Endothelial cell of umbilical vein (primary cell): ENCODE data around the gene ANXA2. TPM values are rescaled to one million over a fixed set of nuclear protein-coding genes. Genes with fewer than 3 reads are reported as not detected.

Experiments used
- BruUV-seq: library from RNA; stranded (reverse); fragments of 400-500 nt; replicated peaks from 2 replicates; lab custom pipeline; 2021; lab: Mats Ljungman, UMichigan
- CTCF ChIA-PET: fragments of 300-600, 350-600 bp; sonication (Branson Sonifier 250); formaldehyde crosslinking; loops from one replicate; lab custom pipeline; 2021; ENCODE audit warnings: antibody characterized with exemption, inconsistent platforms; lab: Charles Lee
- POLR2A ChIA-PET: fragments of 300-600, 350-600 bp; sonication (Branson Sonifier 250); formaldehyde crosslinking; loops from one replicate; lab custom pipeline; 2021; ENCODE audit warnings: antibody characterized with exemption, inconsistent platforms; lab: Charles Lee
- DNase-seq: peaks from one replicate; pipeline ENCODE4 v3.0.0-alpha.2; 2011; ENCODE audit warnings: low read depth, low spot score
- FAIRE-seq: peaks from 2 replicates; lab custom pipeline; 2011; peaks lifted over from hg19 to GRCh38; lab: Jason Lieb, UNC
- H2AFZ ChIP-seq: 2 replicates; pipeline ENCODE4 v1.6.0; 2012; ENCODE audit warnings: low read depth, low read length, control low read depth, inconsistent platforms
- H3K27ac ChIP-seq: 2 replicates; pipeline ENCODE4 v1.5.1; 2011; ENCODE audit warnings: low read depth, mild to moderate bottlenecking, control low read depth, low read length, moderate library complexity; ENCODE audit not compliant: insufficient read depth
- H3K27me3 ChIP-seq, 2 experiments: 2 replicates each; pipeline versions ENCODE4 v1.6.0 to v1.6.1; 2011; ENCODE audit warnings: low read length in 2 of 2, mixed read lengths in 1 of 2; ENCODE audit not compliant: control insufficient read depth in 2 of 2, insufficient read depth in 2 of 2
- H3K36me3 ChIP-seq, 2 experiments: 2 replicates in 1 of 2; 3 replicates in 1 of 2; pipeline ENCODE4 v1.5.1; 2011; ENCODE audit warnings: low read length in 2 of 2, mild to moderate bottlenecking in 1 of 2, moderate library complexity in 1 of 2; ENCODE audit not compliant: control insufficient read depth in 2 of 2, insufficient read depth in 2 of 2; ENCODE audit errors: extremely low read depth in 1 of 2
- H3K4me1 ChIP-seq: 3 replicates; pipeline ENCODE4 v1.5.1; 2011; ENCODE audit warnings: mild to moderate bottlenecking, low read length; ENCODE audit not compliant: control insufficient read depth, insufficient read depth; ENCODE audit errors: extremely low read depth
- H3K4me2 ChIP-seq: 2 replicates; pipeline ENCODE4 v1.6.1; 2011; ENCODE audit warnings: low read length, control low read depth, mixed read lengths; ENCODE audit not compliant: insufficient read depth
- H3K4me3 ChIP-seq, 3 experiments: fragments of 200-600 bp in 1 of 3; sonication (generic), shearing (Covaris generic) in 1 of 3; replicated peaks in 1 of 3; 2 replicates each; pipeline ENCODE4 v1.5.1; 2011 to 2016; ENCODE audit warnings: control low read depth in 3 of 3, low read length in 3 of 3, mild to moderate bottlenecking in 2 of 3, inconsistent platforms in 1 of 3, low read depth in 1 of 3, moderate library complexity in 1 of 3; ENCODE audit not compliant: insufficient read depth in 1 of 3
- H3K79me2 ChIP-seq: 2 replicates; pipeline ENCODE4 v1.6.0; 2012; ENCODE audit warnings: low read length, inconsistent platforms; ENCODE audit not compliant: control insufficient read depth, insufficient read depth
- H3K9ac ChIP-seq: replicated peaks from 2 replicates; pipeline ENCODE3; 2011; ENCODE audit warnings: low read length, control low read depth; ENCODE audit not compliant: insufficient read depth; ENCODE audit errors: extremely low read depth
- H3K9me1 ChIP-seq: replicated peaks from 3 replicates; pipeline ENCODE4 v1.6.0; 2011; ENCODE audit warnings: mild to moderate bottlenecking, low read length; ENCODE audit not compliant: control insufficient read depth, insufficient read depth; ENCODE audit errors: extremely low read depth
- H3K9me3 ChIP-seq: replicated peaks from 2 replicates; pipeline ENCODE4 v1.5.1; 2012; ENCODE audit warnings: low read length, inconsistent platforms; ENCODE audit not compliant: control insufficient read depth, insufficient read depth
- H4K20me1 ChIP-seq: replicated peaks from 2 replicates; pipeline ENCODE3; 2011; ENCODE audit warnings: mild to moderate bottlenecking, low read length; ENCODE audit not compliant: control insufficient read depth, insufficient read depth; ENCODE audit errors: extremely low read depth
- CTCF ChIP-seq, 2 donors: IDR thresholded peaks; 1 replicate in 1 of 2; 2 replicates in 1 of 2; pipeline ENCODE4 v1.5.1; 2011; ENCODE audit warnings: low read length in 2 of 2, mild to moderate bottlenecking in 2 of 2, moderate library complexity in 2 of 2, control low read depth in 1 of 2, inconsistent platforms in 1 of 2, low read depth in 1 of 2; ENCODE audit not compliant: insufficient read depth in 1 of 2; ENCODE audit errors: extremely low read depth in 1 of 2
- EZH2 ChIP-seq: IDR thresholded peaks from 2 replicates; pipeline ENCODE4 v1.6.1; 2012; ENCODE audit warnings: borderline replicate concordance, low read depth, mild to moderate bottlenecking, moderate library complexity, low read length, inconsistent platforms; ENCODE audit not compliant: severe bottlenecking
- MYC ChIP-seq: IDR thresholded peaks from one replicate; pipeline ENCODE4 v1.6.1; 2011; ENCODE audit warnings: mild to moderate bottlenecking, low read depth, low read length
- dilution Hi-C: fragments of 300-500 bp; cut with MboI; formaldehyde crosslinking; loops from one replicate; pipeline ENCODE4 v1.15.0; 2019; ENCODE audit warnings: low sequenced_read_pairs; ENCODE audit not compliant: extremely low pct_ligation_motif_present
- intact Hi-C: fragments of 100-400 bp; cut with micrococcal nuclease; formaldehyde crosslinking; loops from one replicate; pipeline ENCODE4 v1.10.0; 2022
- polyA plus RNA-seq, 4 experiments: library from polyadenylated mRNA; depleted of rRNA in 3 of 4; stranded (reverse) in 3 of 4; unstranded in 1 of 4; fragments of >200 nt; gene quantifications; 2 replicates each; pipeline versions ENCODE4 v1.2.1 to v1.2.3, GENCODE V29; 2011 to 2012; ENCODE audit warnings: missing spikeins in 1 of 4
- total RNA-seq: library from RNA; stranded (reverse); gene quantifications from 2 replicates; pipeline ENCODE4 v1.2.3, GENCODE V29; 2021

The ANXA2 gene
- total and polyA plus RNA-seq, 2 donors (not counting 3 experiments of a cell fraction or from before 2014, with no cell fraction given): 2,725 to 3,299 TPM

- ChIA-PET POLR2A (interaction anchor here (0.6 kb wide), 1 partner anchor 638 kb away, joined by 3 read pairs; no protein-coding TSS in a partner anchor), CTCF (interaction anchor here (0.7 to 11.1 kb wide), 15 partner anchors 9 to 800 kb away, joined by 3 to 188 read pairs (median 3); no protein-coding TSS in a partner anchor)
- intact Hi-C loops: loop anchor here (1.0 to 10.0 kb wide), 4 partner anchors 115 to 797 kb away; no protein-coding TSS in a partner anchor
- Histone ChIP-seq H3K4me2 (no peak overlapping the region), H2AFZ (no peak overlapping the region), H3K36me3 (no peaks in the 10 kb centered on the region), H3K4me3 (no peak overlapping the region), H3K9ac (no peak overlapping the region), H3K9me1 (no peaks in the 10 kb centered on the region), H3K27me3 (peaks cover 19 to 41% of the 10 kb centered on the region in 2 experiments), H4K20me1 (no peaks in the 10 kb centered on the region), H3K27ac (no peak overlapping the region), H3K9me3 (no peaks in the 10 kb centered on the region), H3K79me2 (no peaks in the 10 kb centered on the region), H3K4me1 (no peaks in the 10 kb centered on the region)
- TF ChIP-seq MYC (no peak), EZH2 (no peak), CTCF (IDR thresholded peaks at IDR 0.05; ENCODE audit: extremely low read depth in 1 of 2, insufficient read depth in 1 of 2, low read depth in 1 of 2, low read length in 2 of 2) (peak; percentile 62 to 68)
- no TSS peak for BruUV-seq
- DNase-seq (peak; percentile 40), FAIRE-seq (peak; percentile 59)
- dilution Hi-C loops: no loop called here
These were observed 68.8 kb downstream of the ANXA2 start for GRCh38 chr15:60328852-60329443.
